ENCODE results near the gene BCAR1.
"Not testable (repeated sequence)": the region's sequence is repeated elsewhere in the genome, so short reads cannot be mapped to it uniquely, and the experiment has no call there.

Gene BCAR1

GRCh38 chr16:75269358-75269757 is 17.9 kb upstream of the BCAR1 start:
- not testable (repeated sequence) for DNase-seq (ENCODE audit: low read depth)

- DNase-seq (ENCODE audit: low read depth) = no peak
Measured at GRCh38 chr16:75267631-75268264, 16.3 kb upstream of the BCAR1 start.

DNA sequence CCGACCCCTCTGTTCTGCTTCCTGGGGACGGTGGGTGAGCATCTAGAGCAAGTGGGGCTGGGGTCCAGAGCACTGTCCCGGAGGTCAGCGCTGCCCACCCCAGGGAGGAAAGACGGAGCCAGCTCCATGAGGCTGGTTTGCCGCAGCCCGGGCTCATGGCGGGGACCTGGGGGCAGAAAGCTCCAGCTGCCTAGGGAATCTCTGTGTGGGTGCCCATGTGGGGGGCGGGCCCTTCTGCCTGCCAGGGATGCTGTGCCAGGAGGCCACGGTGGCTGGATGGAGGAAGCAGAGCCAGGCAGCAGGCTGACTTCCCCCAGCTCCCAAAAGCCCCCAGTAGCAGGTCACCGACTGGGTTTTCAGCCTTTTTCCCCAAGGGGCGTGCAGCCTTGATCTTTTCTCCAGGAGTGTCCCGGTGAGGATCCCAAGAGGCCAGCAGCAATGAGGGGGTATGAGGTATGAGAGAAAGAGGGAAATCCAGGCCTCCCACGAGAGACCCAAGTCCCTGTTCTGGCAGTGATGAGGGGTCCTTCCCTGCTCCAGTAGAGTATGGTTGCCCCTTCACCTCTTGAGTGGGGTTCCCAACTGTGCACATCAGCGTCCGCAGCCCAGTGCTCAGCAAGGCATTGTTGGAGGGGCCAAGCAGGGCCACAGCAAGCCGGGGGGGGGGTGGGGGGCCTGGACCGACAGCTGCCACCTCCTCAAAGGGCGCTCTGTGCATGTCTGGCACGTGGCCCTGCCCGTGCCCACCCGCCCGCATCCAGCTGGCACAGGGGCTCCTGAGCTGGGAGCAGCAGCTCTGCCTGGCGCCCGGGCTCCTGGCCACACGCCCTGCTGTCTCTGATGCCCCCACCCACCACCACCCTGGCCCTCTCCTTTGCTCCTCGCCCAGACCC is 15.6 kb upstream of the BCAR1 start:
- no peak for DNase-seq (ENCODE audit: low read depth)

- no peak for DNase-seq (ENCODE audit: low read depth)
Measured at GRCh38 chr16:75265911-75266701, 14.7 kb upstream of the BCAR1 start.

GRCh38 chr16:75264999-75265910 is 13.8 kb upstream of the BCAR1 start:
- no peak for DNase-seq (ENCODE audit: low read depth)

DNA sequence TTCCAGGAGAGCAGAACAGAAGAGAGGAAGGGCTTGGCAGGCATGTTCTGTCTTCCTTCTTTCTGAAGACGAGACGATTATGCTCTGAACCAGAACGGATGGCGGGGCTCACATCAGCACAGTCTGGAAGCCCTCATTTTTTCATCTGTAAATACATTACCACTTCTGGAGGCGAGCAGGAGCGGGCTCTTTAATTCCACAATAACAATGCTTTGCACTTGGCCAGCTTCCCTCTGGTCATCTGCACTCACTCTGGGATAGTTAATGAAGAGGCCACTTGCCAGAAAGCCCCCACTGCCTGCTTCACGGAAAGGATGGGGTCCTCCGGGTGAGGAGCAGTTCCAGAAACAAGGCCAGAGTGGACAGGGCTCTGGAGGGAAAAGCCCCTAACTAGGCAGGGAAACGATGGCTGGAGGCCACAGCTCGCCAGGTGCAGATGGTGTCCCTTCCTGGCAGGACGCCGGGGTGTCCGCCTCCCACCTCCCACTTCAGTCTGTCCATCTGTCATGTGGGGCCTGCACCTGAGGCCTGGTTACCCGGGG is 13.1 kb upstream of the BCAR1 start:
- DNase-seq (ENCODE audit: low read depth) = no peak

GRCh38 chr16:75263963-75264445 is 12.6 kb upstream of the BCAR1 start:
- DNase-seq (ENCODE audit: low read depth) = no peak

DNA sequence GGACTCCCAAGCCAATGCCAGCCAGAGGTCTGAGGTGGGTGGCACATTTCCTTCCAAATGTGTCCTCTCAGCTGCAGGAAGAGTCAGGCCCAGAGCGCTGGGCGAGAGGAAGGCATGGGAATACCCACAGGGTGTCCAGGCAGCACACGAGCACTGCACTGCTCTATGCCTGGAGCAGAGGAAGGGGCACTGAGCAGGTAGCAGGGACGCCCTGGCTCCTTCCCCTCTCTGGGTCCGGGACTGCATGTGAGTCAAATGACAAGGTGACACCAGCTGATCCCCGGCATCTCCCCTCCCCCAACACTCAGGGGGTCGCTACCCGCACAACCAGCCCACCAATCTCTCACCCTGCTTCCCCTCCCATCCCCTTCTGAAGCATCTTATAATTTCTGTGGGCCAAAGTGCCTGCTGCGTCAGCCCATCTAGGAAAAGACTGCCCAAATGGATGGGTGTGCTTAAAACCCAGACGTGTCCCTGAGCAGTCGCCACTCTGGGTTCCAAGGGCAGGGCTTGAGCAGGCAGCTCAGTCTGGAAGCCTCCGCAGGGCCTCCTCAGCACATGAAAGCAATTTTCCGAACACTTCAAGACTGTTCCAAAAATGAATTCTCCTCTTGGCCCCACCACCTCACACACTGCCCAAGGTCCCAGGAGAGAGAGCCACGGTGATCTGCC is 12.0 kb upstream of the BCAR1 start:
- no peak for DNase-seq (ENCODE audit: low read depth)

- DNase-seq (ENCODE audit: low read depth) = no peak
Measured at GRCh38 chr16:75262800-75263127, 11.3 kb upstream of the BCAR1 start.

DNA sequence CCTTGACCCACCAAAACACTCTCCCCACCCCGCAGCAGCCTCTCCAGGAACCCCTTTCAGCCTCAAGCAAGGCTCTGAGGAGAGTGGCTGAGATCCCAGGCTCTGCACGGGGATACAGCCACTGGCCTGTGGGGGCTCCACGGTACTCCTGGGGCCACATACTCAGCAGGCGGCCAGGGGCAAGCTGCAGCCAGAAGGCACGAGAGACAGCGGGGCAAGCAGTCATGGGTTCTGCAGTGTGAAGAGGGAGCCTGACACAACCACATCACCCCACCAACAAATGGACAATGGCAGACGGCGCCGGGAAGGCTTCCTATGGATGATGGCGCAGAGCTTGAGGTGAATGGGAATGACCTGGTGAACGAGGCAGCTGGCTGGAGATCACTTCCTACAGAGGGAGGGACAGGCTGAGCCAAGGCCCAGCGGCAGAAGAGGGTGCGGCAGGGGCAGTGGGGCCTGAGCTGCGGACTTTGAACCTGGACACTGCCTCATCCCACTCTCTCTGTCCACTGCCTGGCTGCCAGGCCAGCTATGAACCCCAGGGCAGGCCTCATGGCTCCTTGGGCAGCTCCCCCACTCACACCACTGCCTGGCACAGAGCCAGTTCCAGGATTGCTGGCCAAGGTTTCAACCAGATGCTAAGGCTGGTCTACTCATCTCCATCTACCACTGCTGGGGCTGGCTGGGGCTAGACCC is 10.8 kb upstream of the BCAR1 start:
- no peak for DNase-seq (ENCODE audit: low read depth)

DNA sequence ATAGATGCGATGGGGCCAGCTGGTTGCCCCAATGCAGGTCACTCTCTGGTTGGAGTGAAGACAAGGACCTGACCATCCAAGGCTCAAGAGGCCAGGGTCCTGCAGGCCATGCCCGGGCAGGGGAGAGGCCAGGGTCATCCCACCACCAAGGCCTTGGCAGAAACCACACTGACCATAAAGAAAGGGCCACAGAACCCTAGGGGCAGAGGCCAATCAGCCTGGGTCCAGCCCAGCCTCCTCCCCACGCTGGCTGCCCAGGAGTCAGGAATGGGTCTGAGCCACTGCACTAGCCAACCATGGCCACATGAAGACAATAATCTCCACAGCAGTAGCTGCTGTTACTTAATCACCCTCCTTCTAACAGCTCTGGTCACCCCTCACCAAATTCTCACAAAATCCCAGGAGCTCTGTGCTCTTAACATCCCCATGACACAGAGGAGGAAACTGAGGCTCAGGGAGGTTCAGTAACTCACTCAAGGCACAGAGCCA is 10.2 kb upstream of the BCAR1 start:
- no peak for DNase-seq (ENCODE audit: low read depth)

GRCh38 chr16:75260851-75261589 is 9.6 kb upstream of the BCAR1 start:
- no peak for DNase-seq (ENCODE audit: low read depth)

DNA sequence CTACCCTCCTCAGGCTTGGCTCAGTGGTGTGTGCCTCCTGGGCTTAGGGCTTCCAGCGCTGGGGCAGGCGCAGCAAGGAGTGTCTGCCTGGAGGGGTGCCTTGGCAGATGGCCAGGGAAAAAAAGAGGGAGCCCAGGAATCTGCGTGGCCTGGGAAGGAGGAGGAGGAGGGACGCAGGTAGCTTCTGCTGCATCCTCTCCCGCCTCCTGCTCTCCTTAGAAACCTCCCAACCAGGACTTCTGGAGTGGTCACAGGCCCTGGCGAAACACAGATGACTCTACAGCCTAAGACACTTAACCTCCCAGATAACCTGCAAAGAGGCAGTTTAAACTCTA is 7.3 kb upstream of the BCAR1 start:
- no peak for DNase-seq (ENCODE audit: low read depth)

- no peak for DNase-seq (ENCODE audit: low read depth)
Measured at GRCh38 chr16:75257886-75258806, 6.7 kb upstream of the BCAR1 start.

- DNase-seq (ENCODE audit: low read depth) = no peak
Measured at GRCh38 chr16:75256696-75257343, 5.4 kb upstream of the BCAR1 start.

DNA sequence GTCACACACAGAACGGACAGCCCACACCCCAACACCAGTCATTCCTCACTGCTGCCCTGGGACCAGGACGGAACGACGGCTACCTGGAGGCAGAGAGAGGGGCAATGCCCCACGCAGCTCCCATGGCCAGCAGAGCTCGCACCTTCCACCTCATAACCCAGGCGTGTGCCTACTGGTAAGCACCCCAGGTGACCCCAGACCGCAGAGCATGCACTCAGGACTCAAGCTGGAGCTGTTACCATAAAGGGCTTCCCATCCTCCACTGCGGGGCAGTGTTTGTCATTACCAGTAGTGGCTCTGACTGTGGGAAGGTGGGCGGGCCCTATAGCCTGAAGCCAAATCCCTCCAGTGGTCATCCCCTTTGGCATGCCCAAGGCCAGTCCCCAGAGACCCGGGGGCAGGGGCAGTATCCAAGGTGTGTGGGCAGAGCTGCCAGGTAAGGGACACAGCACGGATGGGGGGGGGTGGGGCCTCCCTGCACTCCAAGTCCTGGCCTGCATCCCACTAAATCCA is 4.7 kb upstream of the BCAR1 start:
- no peak for DNase-seq (ENCODE audit: low read depth)

DNA sequence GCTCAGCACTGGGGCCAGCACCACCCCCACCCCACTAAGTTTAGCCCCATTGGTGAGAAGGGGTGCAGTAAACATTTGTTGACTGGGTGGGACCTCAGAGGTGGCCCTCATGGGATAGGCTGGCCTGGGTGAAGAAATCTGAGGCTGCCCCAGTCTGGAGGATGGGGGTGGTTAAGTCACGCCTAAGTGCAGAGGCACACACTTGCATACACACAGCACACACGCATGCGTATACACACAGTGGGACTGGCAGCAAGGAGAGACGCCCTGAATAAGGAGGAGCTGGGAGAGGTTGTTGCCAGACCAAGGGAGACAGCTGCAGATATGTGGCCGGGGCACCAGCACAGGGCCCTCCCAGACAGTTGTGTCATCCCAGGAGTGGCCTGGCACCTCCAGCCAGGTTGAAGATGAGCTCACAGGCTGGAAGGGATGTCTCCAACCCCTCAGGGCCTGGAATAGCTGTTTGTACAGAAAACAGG is 3.0 kb upstream of the BCAR1 start:
- no peak for DNase-seq (ENCODE audit: low read depth)
